Large intestine (tissue), 3 donors: ENCODE data around the gene PPIF. TPM values are rescaled to one million over a fixed set of nuclear protein-coding genes. Genes with fewer than 3 reads are reported as not detected.

Experiments used
- DNase-seq, 2 donors: peaks; one replicate each; pipeline versions ENCODE4 v3.0.0 to v3.0.0-alpha.2; 2013
- H3K27ac ChIP-seq: one replicate; pipeline ENCODE4 v1.5.1; 2013; ENCODE audit warnings: low read length
- H3K27me3 ChIP-seq: 2 replicates; pipeline ENCODE4 v1.6.1; 2013; ENCODE audit warnings: low read length; ENCODE audit not compliant: control insufficient read depth, insufficient read depth
- H3K36me3 ChIP-seq: 2 replicates; pipeline ENCODE4 v1.6.1; 2013; ENCODE audit warnings: low read length; ENCODE audit not compliant: control insufficient read depth, insufficient read depth
- H3K4me1 ChIP-seq: one replicate; pipeline ENCODE4 v1.6.1; 2013; ENCODE audit warnings: low read length; ENCODE audit not compliant: control insufficient read depth, insufficient read depth
- H3K4me3 ChIP-seq: one replicate; pipeline ENCODE4 v1.5.1; 2013; ENCODE audit warnings: low read length
- H3K9me3 ChIP-seq: one replicate; pipeline ENCODE4 v1.6.1; 2013; ENCODE audit warnings: mild to moderate bottlenecking, low read depth, low read length, moderate library complexity; ENCODE audit not compliant: control insufficient read depth
- WGBS: methylation state at CpG from one replicate; pipeline ENCODE4 v1.1.5; 2013; ENCODE audit warnings: low lambda C conversion rate; ENCODE audit not compliant: insufficient coverage; 5-methylcytosine and 5-hydroxymethylcytosine counted together
- polyA plus RNA-seq: library from polyadenylated mRNA; unstranded; fragments of 120-200 nt; gene quantifications from one replicate; pipeline ENCODE4 v1.2.1, GENCODE V29; 2013

Gene PPIF
- polyA plus RNA-seq, 1 donor: 67.5 TPM

DNA sequence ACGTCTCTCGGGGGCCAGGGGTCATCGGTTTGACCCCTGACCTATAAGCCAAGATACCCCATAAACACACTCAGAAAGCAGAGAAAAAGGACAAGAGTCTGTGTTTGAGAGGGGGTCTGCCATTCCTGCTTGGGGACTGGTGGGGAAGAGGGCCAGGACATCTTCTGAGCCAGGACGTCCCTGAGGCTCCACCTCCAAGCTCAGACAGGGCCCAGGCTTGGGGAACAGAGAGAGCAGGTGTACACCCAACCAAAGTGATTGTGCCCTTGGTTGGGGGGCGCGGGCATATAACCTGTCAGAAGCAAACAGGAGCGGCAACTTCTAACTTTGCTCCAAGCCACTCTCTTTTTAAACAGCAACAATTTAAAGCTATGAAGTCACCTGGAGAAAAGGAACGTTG, 33.9 kb upstream of the PPIF start:
- Histone ChIP-seq H3K36me3 (peaks cover 41% of the 10 kb centered on the region), H3K4me1 (peaks cover 20% of the 10 kb centered on the region), H3K9me3 (no peaks in the 10 kb centered on the region), H3K27me3 (no peaks in the 10 kb centered on the region), H3K27ac (no peak overlapping the region), H3K4me3 (no peak overlapping the region)
- WGBS: 100% methylated on average over 2 of the region's 8 CpGs
- DNase-seq: no peak

- peaks cover 35% of the 10 kb centered on the region for H3K36me3 ChIP-seq
- no peaks in the 10 kb centered on the region for H3K27me3 ChIP-seq
- no peak overlapping the region for H3K4me3 ChIP-seq
- H3K9me3 ChIP-seq: no peaks in the 10 kb centered on the region
- H3K27ac ChIP-seq: no peak overlapping the region
- peaks cover 20% of the 10 kb centered on the region for H3K4me1 ChIP-seq
- DNase-seq: no peak
- WGBS: no CpG with 5 or more reads among the region's 11 CpGs
These were observed 33.3 kb upstream of the PPIF start for GRCh38 chr10:79313911-79314439.

DNA sequence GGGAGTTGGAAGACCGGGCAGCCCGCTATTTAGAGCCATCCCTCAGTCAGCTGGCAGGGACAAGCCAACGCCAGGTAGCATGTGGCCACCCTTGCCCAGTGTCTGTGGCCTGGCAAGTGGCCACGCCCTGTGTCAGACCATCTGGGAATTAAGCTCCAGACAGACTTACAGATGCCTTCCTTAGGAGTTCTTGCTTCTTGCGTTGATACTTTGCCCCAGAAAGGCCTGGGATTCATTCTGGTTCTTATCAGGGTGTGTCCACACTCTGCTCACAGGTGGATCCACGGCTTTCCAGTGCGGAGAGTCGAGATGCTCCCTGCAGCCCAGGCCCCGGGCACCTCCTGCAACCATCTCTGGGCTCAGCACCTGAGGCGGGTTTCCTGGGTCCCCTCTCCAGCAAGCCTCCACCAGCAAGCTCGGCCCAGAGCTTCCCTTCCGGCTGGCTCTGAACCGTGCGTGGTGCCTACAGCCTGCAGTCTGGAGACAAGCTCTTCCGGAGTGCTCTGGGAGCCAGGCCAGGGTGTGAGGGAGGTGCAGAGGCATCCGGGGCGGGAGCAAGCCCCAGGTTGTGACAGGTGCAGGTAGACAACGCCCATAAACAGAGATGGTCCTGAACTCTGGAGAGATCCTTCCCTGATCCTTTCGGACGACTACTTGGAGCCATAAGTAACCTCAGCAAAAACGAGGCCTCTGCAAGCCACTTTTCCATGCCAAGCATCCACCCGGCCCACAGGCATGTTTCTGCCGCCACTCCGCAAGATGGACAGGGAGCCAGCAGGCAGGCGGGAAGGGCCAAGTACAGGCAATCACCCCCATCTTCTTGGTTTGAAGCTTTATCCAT, 32.3 kb upstream of the PPIF start:
- Histone ChIP-seq H3K27me3 (no peaks in the 10 kb centered on the region), H3K36me3 (peaks cover 29% of the 10 kb centered on the region), H3K27ac (peak overlapping the region; percentile 49), H3K9me3 (peaks cover 5% of the 10 kb centered on the region), H3K4me1 (peaks cover 20% of the 10 kb centered on the region), H3K4me3 (no peak overlapping the region)
- WGBS: 80% methylated on average over 3 of the region's 25 CpGs
- DNase-seq: peak; percentile 44 to 70

- no peak overlapping the region for H3K4me3 ChIP-seq
- no peaks in the 10 kb centered on the region for H3K27me3 ChIP-seq
- 85% methylated on average over 5 of the region's 11 CpGs for WGBS
- DNase-seq: no peak
- no peak overlapping the region for H3K27ac ChIP-seq
- H3K36me3 ChIP-seq: peaks cover 29% of the 10 kb centered on the region
- peaks cover 16% of the 10 kb centered on the region for H3K4me1 ChIP-seq
- peaks cover 5% of the 10 kb centered on the region for H3K9me3 ChIP-seq
These were observed 31.7 kb upstream of the PPIF start for GRCh38 chr10:79315602-79315920.

DNA sequence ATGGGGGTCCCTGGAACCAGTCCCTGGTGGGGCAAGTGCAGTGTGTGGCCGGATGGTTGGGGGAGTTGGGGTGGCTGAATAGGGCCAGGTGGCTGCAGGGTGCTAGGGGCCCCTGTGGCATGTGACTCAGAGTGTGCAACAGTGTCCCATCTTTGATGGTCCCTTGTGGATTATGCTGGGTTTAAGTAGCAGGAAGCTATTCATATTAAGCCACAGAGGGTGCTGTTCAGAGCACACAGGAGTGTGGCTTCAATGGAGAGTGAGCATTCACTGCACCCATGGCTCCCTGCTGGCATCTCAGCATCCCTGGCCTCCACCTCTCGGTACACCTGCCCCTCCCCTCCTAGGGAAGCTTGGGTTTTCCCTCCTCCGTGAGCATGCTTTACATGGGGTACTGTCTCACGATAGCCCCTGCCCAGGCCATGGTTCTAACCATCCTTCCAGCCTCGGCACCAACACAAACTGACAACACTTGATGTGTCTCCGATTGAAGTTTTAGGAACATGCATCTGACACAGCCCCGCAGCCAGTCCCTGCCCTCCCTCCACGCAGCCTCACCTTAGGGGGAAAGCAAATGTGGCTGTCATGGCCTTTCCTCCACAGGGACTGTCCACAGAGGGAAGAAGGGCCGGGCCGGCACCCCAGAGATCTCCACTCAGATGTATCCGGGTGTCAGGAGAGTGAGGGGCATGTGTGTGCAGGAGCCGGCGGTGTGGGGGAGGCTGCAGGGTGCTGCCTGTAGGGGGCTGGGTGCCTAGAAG, 30.4 kb upstream of the PPIF start:
- Histone ChIP-seq H3K4me1 (peaks cover 10% of the 10 kb centered on the region), H3K27ac (no peak overlapping the region), H3K27me3 (no peaks in the 10 kb centered on the region), H3K4me3 (no peak overlapping the region), H3K36me3 (peaks cover 29% of the 10 kb centered on the region), H3K9me3 (peaks cover 5% of the 10 kb centered on the region)
- DNase-seq: no peak
- WGBS: no CpG with 5 or more reads among the region's 13 CpGs

- no peak overlapping the region for H3K4me3 ChIP-seq
- 100% methylated on average over 2 of the region's 5 CpGs for WGBS
- no peaks in the 10 kb centered on the region for H3K27me3 ChIP-seq
- H3K9me3 ChIP-seq: peaks cover 5% of the 10 kb centered on the region
- DNase-seq: no peak
- peaks cover 14% of the 10 kb centered on the region for H3K36me3 ChIP-seq
- no peak overlapping the region for H3K27ac ChIP-seq
- peaks cover 6% of the 10 kb centered on the region for H3K4me1 ChIP-seq
These were observed 28.9 kb upstream of the PPIF start for GRCh38 chr10:79318369-79318768.

DNA sequence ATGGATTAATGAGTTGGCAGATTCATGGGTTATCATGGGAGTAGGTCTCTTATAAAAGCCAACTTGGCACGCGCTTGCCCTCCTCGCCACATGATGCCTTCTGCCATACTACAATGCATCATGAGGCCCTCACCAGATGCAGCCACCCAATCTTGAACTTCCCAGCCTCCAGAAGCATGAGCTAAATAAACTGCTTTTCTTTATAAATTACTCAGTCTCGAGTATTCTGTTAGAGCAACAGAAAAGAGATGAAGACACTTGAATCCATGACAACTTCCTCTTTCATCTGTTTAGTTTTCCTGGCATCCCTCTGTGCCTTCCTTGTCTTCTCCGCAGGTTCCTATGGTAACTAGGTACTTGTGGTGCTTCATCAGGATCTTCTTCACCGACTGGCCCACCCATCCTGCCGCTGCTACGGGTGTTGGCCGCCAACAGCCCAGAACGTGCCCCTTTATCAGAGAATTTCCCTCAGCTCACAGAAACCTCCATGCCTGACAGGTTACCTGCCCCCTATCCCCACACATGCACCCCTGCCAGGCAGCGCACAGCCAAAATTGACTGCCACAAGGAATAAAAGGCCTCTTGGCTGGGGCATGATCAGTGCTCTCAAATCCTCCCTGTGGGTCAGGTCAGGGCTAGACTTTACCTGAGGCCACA, 28.0 kb upstream of the PPIF start:
- Histone ChIP-seq H3K9me3 (peaks cover 5% of the 10 kb centered on the region), H3K36me3 (peaks cover 6% of the 10 kb centered on the region), H3K4me1 (peaks cover 6% of the 10 kb centered on the region), H3K4me3 (no peak overlapping the region), H3K27me3 (no peaks in the 10 kb centered on the region), H3K27ac (no peak overlapping the region)
- WGBS: 100% methylated on average over 1 of the region's 11 CpGs
- no peak for DNase-seq

DNA sequence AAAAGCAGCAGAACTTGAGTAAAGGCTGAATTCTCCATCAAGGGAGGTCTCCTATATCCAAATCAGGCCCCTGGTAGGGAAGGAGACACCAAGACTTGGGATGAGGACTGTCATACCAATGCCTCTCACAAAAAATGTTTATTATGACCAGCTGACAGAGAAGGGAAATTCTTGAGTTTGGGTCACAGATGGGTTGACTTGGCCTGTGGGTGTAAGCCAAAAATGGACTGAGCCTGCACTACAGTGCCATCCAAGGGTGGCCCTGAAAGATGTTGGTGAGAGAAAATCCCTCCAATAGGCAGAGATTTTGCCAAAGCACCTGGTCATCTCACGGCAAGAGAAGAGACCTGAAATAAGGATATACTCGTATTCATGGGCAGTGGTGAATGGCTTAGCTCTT, 27.0 kb upstream of the PPIF start:
- no CpG with 5 or more reads among the region's 2 CpGs for WGBS
- peaks cover 4% of the 10 kb centered on the region for H3K36me3 ChIP-seq
- no peak overlapping the region for H3K4me3 ChIP-seq
- peaks cover 5% of the 10 kb centered on the region for H3K9me3 ChIP-seq
- H3K4me1 ChIP-seq: peaks cover 3% of the 10 kb centered on the region
- no peaks in the 10 kb centered on the region for H3K27me3 ChIP-seq
- no peak for DNase-seq
- H3K27ac ChIP-seq: no peak overlapping the region

DNA sequence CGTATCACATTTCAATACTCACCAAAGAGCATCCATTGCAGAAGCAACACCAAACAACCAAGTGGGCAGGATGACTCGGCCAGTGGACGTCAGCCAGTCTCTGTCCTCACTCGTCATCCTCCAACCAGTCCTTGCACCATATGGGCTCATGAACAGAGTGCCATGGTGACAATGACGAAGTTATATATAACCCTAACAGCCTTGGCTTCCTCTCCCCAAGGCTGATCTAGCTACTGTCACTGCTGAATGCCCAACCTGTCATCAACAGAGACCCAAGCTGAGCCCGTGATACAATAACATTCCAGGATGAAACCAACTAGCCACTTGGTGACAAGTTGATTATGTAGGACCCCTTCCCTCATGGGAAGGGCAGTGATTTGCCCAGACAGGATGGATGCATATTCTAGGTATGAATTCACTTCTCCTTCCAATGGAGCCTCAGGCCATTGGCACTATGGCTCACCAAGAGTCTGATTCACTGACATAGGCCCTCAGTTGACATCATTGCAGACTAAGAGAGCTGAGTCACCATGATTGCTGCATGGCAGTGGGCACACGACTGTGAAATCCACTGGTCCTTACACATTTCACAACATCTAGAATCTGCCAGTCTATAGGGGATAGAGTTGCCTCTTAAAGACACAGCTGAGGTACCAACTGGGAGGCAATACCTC, 26.3 kb upstream of the PPIF start:
- no peak overlapping the region for H3K4me3 ChIP-seq
- no CpG with 5 or more reads among the region's 7 CpGs for WGBS
- no peak overlapping the region for H3K27ac ChIP-seq
- peaks cover 5% of the 10 kb centered on the region for H3K9me3 ChIP-seq
- peaks cover 3% of the 10 kb centered on the region for H3K4me1 ChIP-seq
- DNase-seq: no peak
- H3K27me3 ChIP-seq: no peaks in the 10 kb centered on the region
- H3K36me3 ChIP-seq: no peaks in the 10 kb centered on the region

- Histone ChIP-seq H3K4me1 (peaks cover 3% of the 10 kb centered on the region), H3K36me3 (no peaks in the 10 kb centered on the region), H3K27me3 (no peaks in the 10 kb centered on the region), H3K27ac (no peak overlapping the region), H3K4me3 (no peak overlapping the region), H3K9me3 (peaks cover 5% of the 10 kb centered on the region)
- DNase-seq: no peak
- no CpG with 5 or more reads among the region's 2 CpGs for WGBS
These were observed 25.8 kb upstream of the PPIF start for GRCh38 chr10:79321494-79321882.
